Vagina (tissue), 2 donors: ENCODE results near the gene TWIST2.

Experiments
- POLR2A ChIP-seq, 2 donors: fragments of 450-650 bp; IDR thresholded peaks; one replicate each; pipeline ENCODE4 v1.6.1; 2017; ENCODE audit warnings: antibody characterized with exemption in 2 of 2, mild to moderate bottlenecking in 2 of 2, moderate library complexity in 2 of 2
- POLR2AphosphoS5 ChIP-seq, 2 donors: sonication (generic); formaldehyde crosslinking; IDR thresholded peaks; one replicate each; pipeline ENCODE4 v1.9.0; 2017; ENCODE audit warnings: antibody characterized with exemption in 2 of 2, mild to moderate bottlenecking in 2 of 2, low read depth in 1 of 2; ENCODE audit not compliant: insufficient read depth in 1 of 2
- TF ChIP-seq, protein P1 (sequence below), 3 experiments: fragments of 450-650 bp in 2 of 3; fragments of 200-600 bp in 1 of 3; sonication (generic) in 1 of 3; IDR thresholded peaks; one replicate each; pipeline ENCODE4 v1.5.1; 2017 to 2019; ENCODE audit warnings: antibody characterized with exemption in 3 of 3, mild to moderate bottlenecking in 2 of 3, moderate library complexity in 2 of 3

DNA sequence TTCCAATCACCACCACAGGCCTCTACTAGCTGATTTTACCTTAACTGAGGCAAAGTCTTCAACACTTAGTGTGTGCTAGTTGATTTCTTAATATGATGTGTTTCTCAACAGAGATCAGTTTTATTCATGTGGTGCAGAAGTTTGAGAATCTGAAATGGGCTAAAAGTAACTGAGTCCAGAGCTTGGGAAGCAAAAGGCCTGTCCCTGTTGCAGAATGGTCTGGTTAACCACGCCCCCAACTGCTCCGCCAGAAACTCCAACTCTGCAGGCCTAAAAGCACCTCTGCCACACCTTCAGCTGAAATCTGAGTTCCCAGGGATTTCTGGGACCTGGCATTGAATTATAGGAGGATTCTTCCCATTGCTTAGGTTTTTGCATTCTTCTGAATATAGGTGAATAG is 44.9 kb downstream of the TWIST2 start:
- TF ChIP-seq, protein P1, sequence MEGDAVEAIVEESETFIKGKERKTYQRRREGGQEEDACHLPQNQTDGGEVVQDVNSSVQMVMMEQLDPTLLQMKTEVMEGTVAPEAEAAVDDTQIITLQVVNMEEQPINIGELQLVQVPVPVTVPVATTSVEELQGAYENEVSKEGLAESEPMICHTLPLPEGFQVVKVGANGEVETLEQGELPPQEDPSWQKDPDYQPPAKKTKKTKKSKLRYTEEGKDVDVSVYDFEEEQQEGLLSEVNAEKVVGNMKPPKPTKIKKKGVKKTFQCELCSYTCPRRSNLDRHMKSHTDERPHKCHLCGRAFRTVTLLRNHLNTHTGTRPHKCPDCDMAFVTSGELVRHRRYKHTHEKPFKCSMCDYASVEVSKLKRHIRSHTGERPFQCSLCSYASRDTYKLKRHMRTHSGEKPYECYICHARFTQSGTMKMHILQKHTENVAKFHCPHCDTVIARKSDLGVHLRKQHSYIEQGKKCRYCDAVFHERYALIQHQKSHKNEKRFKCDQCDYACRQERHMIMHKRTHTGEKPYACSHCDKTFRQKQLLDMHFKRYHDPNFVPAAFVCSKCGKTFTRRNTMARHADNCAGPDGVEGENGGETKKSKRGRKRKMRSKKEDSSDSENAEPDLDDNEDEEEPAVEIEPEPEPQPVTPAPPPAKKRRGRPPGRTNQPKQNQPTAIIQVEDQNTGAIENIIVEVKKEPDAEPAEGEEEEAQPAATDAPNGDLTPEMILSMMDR (IDR thresholded peaks at IDR 0.05): no peak
- TF ChIP-seq POLR2AphosphoS5 (IDR thresholded peaks at IDR 0.05; ENCODE audit: insufficient read depth in 1 of 2, low read depth in 1 of 2): no peak
- TF ChIP-seq POLR2A (IDR thresholded peaks at IDR 0.05): no peak
